GM21528 (cell line): ENCODE data around the gene SPTLC3.

ENCODE experiments used
- ATAC-seq: cut with Tn5 transposase; IDR thresholded peaks from one replicate; pipeline ENCODE4 v1.9.1; 2021; ENCODE audit warnings: mild to moderate bottlenecking, moderate library complexity; ENCODE audit not compliant: unreplicated experiment, low FRiP score

The SPTLC3 gene

GRCh38 chr20:13089950-13090469, 81.2 kb downstream of the SPTLC3 start:
- no peak for ATAC-seq

GRCh38 chr20:13092111-13092510, 83.3 kb downstream of the SPTLC3 start:
- no peak for ATAC-seq

GRCh38 chr20:13094976-13095375, 86.2 kb downstream of the SPTLC3 start:
- ATAC-seq, result no peak

- no peak for ATAC-seq
Measured at GRCh38 chr20:13098720-13099355, 90.1 kb downstream of the SPTLC3 start.

- ATAC-seq, result no peak
Measured at GRCh38 chr20:13099676-13100075, 90.9 kb downstream of the SPTLC3 start.

GRCh38 chr20:13101276-13101675, 92.5 kb downstream of the SPTLC3 start:
- ATAC-seq, result no peak

- ATAC-seq, result no peak
Measured at GRCh38 chr20:13101706-13102105, 92.9 kb downstream of the SPTLC3 start.

GRCh38 chr20:13102237-13102636, 93.5 kb downstream of the SPTLC3 start:
- no peak for ATAC-seq

GRCh38 chr20:13102694-13103093, 93.9 kb downstream of the SPTLC3 start:
- no peak for ATAC-seq

GRCh38 chr20:13105039-13105438, 96.3 kb downstream of the SPTLC3 start:
- ATAC-seq, result no peak

- ATAC-seq, result no peak
Measured at GRCh38 chr20:13105864-13106457, 97.2 kb downstream of the SPTLC3 start.

- no peak for ATAC-seq
Measured at GRCh38 chr20:13109658-13110057, 100.9 kb downstream of the SPTLC3 start.

- no peak for ATAC-seq
Measured at GRCh38 chr20:13110796-13111195, 102.0 kb downstream of the SPTLC3 start.

GRCh38 chr20:13111249-13111911, 102.6 kb downstream of the SPTLC3 start:
- no peak for ATAC-seq

- no peak for ATAC-seq
Measured at GRCh38 chr20:13113731-13114130, 105.0 kb downstream of the SPTLC3 start.

- ATAC-seq, result no peak
Measured at GRCh38 chr20:13117200-13117599, 108.4 kb downstream of the SPTLC3 start.

GRCh38 chr20:13118676-13119075, 109.9 kb downstream of the SPTLC3 start:
- no peak for ATAC-seq

GRCh38 chr20:13119583-13119982, 110.8 kb downstream of the SPTLC3 start:
- ATAC-seq, result peak; percentile 66

- ATAC-seq, result no peak
Measured at GRCh38 chr20:13120471-13120870, 111.7 kb downstream of the SPTLC3 start.

- ATAC-seq, result no peak
Measured at GRCh38 chr20:13121840-13122515, 113.2 kb downstream of the SPTLC3 start.

- ATAC-seq, result no peak
Measured at GRCh38 chr20:13125486-13125885, 116.7 kb downstream of the SPTLC3 start.
